HG03521 (cell line): ENCODE measurements around the gene MCMBP.
"Not testable (repeated sequence)": the region's sequence is repeated elsewhere in the genome, so short reads cannot be mapped to it uniquely, and the experiment has no call there.

Source experiments
- ATAC-seq: cut with Tn5 transposase; IDR thresholded peaks from one replicate; pipeline ENCODE4 v1.9.1; 2021; ENCODE audit warnings: mild to moderate bottlenecking, moderate library complexity; ENCODE audit not compliant: unreplicated experiment

MCMBP gene

GRCh38 chr10:119831656-119832055, 41.0 kb downstream of the MCMBP start:
- no peak for ATAC-seq

- ATAC-seq: no peak
Observed at GRCh38 chr10:119830851-119831250, 41.8 kb downstream of the MCMBP start.

DNA sequence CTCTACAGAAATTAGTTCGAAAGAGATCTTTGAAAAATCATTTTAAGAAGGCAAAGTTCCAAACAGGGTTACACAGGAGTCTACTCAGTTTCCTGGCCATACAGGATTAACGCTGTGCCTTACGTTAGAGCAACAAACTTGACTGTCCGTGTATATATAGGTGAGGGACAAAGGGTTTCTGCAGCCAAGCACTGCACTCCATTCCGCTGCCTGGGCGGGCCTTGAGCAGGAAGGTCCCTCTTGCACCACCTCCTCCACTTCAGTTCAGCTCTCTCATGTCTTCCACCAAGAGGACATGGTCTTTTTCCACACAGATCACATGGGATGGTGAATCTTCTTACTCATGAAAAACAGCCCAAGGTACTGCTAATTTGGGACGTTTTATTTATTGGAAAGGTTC, 43.2 kb downstream of the MCMBP start:
- ATAC-seq: no peak

DNA sequence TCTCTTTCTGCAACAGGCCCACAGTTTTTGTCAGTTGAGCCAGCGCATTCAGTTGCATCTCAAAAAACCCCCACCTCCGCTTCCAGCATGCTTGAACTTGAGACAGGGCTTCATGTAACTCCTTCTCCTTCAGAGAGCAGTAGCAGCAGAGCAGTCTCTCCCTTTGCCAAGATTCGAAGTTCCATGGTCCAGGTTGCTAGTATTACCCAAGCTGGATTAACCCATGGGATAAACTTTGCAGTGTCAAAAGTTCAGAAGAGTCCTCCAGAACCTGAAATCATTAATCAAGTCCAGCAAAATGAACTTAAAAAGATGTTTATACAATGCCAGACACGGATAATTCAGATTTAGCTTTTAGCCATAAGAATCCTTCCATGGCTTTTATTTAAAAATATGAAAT, 45.2 kb downstream of the MCMBP start:
- no peak for ATAC-seq

- ATAC-seq: no peak
Observed at GRCh38 chr10:119826771-119827170, 45.9 kb downstream of the MCMBP start.

- ATAC-seq: no peak
Observed at GRCh38 chr10:119824299-119824698, 48.3 kb downstream of the MCMBP start.

DNA sequence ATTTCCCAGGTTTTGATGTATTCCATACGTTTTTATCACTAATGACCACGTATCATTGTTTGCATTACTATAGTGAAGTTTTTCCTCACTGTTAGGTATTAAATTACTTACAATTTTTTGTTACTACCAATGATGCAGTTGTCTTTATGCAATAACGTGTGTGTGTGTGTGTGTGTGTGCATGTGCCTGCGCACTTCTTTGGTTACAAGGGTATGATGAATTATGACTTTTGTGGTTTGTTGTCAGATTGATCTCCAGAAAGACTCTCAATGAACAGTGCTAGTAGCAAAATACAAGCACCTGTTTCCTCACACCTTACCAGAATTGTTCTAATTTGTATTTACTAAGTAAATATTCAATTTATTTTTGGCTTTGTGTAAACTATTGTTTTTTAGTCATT, 51.5 kb downstream of the MCMBP start:
- no peak for ATAC-seq

DNA sequence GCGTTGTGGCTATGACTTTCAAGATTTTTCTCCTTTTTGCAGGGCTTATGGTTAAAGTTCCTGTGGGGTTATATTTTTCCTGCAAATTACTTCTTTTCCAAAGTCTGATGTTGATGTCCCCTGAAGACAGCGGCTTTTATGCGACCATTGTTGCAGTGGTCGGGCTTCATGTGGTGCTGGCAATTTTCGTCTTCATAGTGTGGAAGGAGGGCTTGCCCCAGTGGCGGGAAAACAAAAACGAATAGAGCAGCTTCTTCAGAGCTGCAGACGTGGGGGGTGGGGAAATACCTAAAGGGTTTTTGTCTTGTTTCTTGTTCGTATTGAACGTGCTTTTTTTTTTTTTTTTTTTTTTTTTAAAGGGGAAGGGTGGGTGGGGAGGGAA, 53.8 kb downstream of the MCMBP start:
- ATAC-seq: no peak

DNA sequence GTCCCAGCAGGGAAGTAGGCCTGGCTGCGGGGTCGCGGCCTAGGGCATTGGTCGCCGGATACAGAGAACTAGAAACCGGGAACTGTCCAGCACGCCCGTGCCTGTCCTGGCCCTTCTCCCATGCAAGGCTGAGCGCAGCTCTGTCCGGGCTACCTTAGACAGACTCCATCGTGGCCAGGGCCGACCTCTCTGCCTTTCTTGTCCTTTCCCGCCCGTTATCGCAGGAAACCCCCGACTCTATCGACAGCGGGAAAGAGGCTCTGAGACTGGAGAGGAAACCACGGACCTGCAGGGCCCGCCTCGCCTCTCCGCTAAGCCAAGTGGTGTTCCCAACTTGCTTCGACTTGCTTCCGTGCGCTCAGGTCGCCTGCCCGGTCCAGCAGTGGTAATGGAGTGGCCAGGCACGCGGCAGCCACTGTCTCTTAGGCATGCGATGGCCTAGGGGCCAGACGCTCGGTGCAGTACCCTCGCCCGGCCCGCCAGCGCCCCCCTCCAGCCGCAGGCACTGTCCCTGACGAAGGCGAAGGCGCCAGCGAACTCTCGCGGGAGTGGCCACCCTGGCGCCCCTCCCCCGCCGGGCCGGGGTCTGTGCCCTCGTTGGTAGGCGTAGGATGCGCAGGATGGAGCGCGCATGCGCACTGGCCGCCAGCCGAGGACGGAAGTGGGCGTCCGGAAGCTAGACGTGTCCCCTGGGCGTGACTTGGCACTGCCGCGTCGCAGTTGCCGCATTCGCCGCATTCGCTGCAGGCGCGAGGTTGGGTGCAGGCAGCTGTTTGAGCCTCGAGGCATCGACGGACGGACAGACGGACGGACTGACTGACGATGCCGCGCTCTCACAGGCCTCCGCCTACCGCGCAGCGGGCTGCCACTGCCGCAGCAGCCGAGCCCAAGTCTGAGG, 54.4 kb downstream of the MCMBP start:
- ATAC-seq: no peak

DNA sequence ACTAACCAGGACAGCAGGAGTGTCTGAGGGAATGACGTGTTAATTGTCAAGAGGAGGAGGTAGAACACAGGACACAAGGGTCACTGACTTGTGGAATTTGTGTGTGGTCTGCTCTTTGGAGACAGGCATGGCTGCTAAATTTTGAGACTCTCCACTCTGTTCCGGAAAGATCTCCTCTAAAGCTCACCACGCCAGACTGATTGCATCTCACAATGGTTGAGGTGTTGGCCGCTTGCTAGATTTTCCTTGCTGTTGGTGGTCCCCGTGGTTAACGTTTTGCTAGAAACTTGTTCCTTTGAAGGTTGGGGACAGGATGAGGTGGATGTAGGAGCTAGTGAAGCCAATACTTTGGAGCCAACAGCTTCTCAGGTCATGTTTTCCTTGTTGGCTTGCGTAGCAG, 57.0 kb downstream of the MCMBP start:
- no peak for ATAC-seq

DNA sequence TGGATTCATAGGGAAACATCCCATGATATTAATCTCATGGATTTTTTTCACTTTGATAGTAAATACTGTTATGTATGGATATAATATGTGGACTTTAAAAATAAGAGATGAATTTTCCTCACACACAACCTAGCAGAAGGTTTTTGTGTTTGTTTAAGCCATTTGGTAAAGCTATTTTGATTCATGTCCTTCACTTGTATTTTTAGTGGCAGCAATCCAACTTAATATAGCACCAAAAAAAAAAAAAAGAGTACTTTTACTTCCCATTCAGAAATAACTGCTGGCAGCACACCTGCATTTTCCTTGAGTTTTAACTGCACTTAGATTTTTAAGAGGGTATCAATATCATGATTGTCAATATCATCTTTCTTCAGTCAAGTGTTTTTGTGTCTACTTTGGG, 60.0 kb downstream of the MCMBP start:
- no peak for ATAC-seq

GRCh38 chr10:119811122-119811521, 61.5 kb downstream of the MCMBP start:
- ATAC-seq: no peak

DNA sequence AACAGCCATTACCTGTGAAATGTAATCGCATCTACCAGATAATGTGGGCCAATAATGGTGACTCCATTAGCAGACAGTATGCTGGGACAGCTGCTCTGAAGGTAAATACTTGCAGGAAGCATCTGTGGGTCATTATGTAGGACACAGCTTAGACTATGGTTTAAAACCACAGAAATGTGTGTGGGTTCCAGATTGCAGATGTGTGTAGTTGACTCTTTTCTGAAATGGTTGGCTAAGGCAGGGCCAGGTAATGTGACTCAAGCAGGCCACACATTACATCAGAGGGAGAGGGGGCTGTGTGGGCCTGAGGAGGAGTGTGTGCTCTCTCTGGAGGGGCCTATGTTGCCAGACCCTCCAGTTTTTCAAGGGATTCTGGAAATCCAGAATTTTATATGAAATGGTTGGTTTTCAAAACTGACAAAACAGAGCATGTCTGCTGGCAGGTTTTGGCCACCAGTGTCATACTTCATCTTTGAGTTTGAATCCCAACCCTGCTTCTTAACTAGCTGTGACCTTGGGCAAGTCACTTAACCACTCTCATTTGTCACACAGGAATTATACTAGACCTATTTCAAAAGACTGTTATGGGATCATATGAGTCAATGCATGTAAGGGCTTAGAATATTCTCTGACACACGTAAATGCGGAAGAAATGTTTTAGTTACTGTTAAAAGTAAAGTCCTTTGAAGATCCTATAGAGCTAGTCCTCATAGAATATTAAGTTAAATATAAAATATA, 64.5 kb downstream of the MCMBP start:
- peak; percentile 87 for ATAC-seq

GRCh38 chr10:119806334-119807130, 66.1 kb downstream of the MCMBP start:
- no peak for ATAC-seq

- no peak for ATAC-seq
Observed at GRCh38 chr10:119805702-119806230, 66.9 kb downstream of the MCMBP start.

DNA sequence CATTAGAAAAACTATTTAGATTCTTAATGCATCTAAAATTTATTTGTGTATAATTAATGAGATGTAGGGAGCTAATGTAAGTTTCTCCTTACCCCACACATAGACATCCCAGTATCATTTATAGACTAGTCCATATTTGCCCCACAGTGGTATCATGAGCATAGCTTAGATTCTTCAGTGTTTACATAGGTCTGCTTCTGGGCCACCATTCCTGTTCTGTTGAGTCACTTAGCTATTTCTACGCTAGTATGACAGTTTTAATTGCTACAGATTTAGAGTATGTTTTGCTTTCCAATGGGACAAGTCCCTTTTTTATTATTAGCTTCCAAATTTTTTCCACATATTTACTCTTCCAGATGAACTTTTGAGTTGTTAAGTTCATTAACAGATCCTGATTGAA, 69.4 kb downstream of the MCMBP start:
- ATAC-seq: no peak

DNA sequence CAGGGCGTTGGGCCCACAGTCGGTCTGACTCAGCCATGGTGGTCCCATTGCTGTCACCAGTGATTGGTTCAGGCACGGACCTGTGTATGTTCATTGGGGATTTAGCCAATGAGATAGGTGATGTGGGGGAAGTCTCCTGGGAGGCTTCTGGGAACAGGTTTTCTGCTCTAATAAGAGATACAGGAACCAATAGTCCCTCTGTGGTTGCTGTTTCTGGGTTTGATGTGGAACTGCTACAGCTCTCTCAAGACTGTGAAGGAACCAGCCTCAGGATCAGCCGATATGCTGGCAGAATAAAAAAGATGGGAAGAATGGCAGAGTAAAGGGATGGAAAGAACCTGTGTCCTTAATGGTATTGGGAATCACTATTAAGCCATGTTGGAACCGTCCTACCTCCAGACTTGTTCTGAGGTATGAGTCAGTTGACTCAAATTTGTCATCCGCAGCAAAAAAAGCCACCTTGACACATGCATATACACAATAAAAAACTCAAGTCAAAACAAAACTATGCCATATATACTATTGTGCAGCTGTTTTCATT, 70.6 kb downstream of the MCMBP start:
- peak; percentile 50 for ATAC-seq

DNA sequence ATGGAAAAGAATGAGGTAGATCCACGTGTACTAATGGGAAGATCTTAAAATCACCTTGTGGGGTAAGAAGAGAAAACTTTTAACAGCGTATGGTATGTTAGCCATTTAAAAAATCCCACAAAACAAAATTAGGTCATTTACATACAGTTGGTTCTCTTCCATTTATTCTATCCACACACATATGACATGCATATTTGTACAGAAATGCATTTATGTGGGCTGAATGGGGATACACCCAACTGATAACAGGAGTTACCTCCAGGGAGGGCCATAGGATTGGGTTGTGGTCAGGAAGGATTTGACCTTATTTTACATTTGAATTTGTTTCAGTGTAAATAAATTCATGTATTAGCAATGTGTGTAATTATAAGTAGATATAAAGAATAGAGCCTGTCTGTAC, 71.5 kb downstream of the MCMBP start:
- no peak for ATAC-seq

DNA sequence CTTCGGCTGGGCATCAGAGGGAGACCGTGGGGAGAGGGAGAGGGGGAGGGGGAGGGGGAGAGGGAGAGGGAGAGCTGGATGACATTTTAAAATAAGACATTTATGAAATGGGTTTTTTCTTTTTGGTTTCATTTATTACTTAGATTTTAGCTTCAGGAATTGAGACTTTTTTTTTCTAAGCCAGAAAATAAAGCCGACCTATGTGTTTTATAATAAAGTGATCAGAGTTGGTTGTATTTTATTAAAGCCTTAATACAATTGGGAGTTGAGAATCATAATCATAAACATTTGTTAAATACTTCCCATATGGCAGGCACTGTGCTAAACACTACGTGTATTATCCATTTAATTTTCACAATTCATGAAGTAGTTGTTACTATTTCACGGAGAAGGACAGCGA, 76.6 kb downstream of the MCMBP start:
- no peak for ATAC-seq

- ATAC-seq: not testable (repeated sequence)
Observed at GRCh38 chr10:119795101-119795500, 77.5 kb downstream of the MCMBP start.
